Stimulated activated CD4-positive, alpha-beta T cell treated with anti-CD3 and anti-CD28 coated beads, TNF-alpha, amount 100 ng/mL, for 24 hours (primary cell): ENCODE data around the gene C6orf62.
"Not testable (repeated sequence)": the region's sequence is repeated elsewhere in the genome, so short reads cannot be mapped to it uniquely, and the experiment has no call there.

ENCODE experiments used
- DNase-seq, 3 experiments: peaks; one replicate each; pipeline ENCODE4 v3.0.0-alpha.2; 2020; ENCODE audit warnings: low read depth in 3 of 3

The C6orf62 gene

DNA sequence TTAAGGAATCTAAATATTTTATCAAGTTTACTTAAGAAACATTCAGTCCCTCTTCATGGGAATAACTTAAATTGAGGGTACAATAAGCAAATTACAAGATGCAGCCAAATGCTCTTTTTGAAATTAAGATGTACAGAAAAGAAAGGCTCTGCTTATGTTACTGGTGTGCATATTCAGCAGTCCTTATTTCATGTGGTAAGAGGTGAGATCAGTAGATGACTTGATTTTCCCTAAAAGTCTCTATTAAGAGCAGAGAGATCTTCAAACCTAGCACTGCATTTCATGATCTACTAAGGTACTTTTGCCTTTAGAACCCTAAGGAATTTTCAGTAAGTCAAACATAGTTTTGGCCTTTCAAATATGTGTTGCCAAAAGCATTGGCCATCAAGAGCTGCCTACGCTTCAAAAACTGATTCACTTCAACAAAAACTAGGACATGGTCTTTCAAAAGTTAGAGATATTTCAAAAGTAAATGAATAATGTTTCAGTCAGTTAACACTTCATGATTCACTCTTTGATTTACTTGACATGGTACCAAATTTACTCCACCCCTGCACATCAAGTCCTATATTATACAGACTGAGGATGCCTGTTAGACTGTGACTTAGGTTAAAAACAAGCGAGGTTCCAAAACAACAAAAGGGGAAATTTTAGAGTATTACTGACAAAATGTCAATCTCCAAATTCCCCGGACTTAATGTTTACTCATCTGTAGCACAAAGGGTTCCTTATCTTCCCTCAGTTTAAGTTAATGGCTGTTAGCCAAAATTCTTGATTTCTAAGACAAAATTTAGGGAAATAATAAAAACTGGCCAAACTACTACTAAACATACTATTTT lies 19.2 kb downstream of the C6orf62 start:
- DNase-seq: no peak

- DNase-seq: no peak
These were observed 22.9 kb downstream of the C6orf62 start for GRCh38 chr6:24696097-24696496.

GRCh38 chr6:24695635-24696034 lies 23.3 kb downstream of the C6orf62 start:
- DNase-seq: peak in 1 of 3 experiments; percentile 28

DNA sequence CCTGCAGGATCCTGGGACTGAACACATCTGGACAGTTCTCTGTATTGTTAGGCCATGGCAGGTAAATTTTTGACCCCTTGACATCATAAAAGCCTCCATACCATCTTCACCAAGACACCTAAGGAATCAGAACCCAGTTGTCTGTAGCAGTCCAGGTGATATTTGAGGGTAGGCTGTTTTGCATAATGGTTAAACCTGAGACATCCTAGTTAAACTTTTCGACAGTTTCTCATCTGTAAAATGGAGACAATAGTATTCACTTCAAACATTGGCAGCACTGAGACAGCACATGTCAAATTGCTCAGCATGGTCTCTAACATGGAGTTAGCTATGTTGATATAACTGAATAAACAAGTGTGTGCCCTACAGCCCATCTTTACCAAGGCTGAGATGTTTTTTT lies 24.8 kb downstream of the C6orf62 start:
- no peak for DNase-seq

GRCh38 chr6:24692848-24693592 lies 25.9 kb downstream of the C6orf62 start:
- DNase-seq: no peak

DNA sequence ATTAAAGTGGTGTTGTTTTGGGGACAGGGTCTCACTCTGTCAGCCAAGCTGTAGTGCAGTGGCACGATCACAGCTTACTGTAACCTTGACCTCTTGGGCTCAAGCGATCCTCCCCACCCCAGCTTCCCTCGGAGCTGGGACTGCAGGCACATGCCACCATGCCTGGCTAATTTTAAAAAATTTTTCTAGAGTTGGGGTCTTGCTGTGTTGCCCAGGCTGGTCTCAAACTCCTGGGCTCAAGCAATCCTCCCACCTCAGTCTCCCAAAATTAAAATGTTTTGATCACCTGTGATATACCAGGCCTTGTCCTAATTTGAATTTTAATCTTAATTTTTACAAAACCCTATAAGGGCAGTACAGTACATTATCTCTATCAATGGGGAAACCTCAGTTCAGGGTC lies 26.5 kb downstream of the C6orf62 start:
- DNase-seq: no peak

- no peak for DNase-seq
These were observed 27.0 kb downstream of the C6orf62 start for GRCh38 chr6:24692003-24692402.

- DNase-seq: no peak
These were observed 27.4 kb downstream of the C6orf62 start for GRCh38 chr6:24691550-24691949.

DNA sequence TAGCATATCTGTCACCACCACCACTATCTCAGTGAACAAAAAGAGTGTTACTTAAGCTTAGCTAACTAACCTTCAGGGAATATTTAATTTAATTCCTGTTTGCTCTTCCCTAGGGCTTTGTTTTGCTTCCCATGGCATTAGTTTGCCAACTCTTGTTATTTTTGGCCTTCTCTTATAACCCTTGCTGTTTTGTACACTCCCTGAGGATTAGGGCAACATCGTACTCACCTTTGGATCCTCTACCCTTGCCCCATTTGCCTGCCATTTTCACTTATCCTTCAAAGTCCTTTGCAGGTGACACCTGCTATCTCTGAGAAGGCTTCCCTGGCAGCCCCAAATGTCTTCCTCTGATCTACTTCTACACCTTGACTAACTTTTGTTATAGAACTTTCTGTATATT lies 28.4 kb downstream of the C6orf62 start:
- no peak for DNase-seq

DNA sequence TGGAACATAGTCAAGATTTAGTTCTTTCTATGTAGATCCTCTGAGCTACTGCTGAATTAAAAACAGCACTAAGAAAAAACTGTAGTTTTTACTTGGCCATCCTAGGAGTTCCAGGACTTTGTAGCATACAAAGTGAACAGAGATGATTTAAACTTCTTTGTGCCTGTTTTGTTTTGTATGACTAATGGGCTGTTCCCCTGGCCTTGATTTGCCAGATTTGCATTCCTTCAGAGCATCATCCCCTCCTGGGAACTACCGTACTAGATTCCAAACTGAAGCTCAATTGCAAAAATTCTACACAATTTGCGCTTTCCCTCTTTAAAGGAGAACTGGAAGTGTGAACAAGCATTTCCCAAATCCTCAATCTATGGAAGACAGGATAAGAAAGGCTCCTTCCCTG lies 29.0 kb downstream of the C6orf62 start:
- no peak for DNase-seq

GRCh38 chr6:24686946-24687345 lies 32.0 kb downstream of the C6orf62 start:
- no peak for DNase-seq

DNA sequence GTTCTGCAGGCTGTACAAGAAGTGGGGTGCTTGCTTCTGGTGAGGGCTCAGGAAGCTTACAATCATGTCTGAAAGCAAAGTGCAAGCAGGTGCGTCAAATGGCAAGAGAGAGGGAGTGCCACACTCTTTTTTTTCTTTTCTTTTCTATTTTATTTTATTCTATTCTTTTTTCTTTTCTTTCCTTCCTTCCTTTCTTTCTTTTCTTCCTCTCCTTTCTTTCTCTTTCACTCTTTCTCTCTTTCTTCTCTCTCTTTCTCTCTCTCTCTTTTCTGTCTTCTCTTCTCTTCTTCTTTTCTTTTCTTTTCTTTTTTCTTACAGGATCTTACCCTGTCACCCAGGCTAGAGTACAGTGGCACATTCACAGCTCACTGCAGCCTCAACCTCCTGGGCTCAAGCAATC lies 32.5 kb downstream of the C6orf62 start:
- DNase-seq: no peak

GRCh38 chr6:24683297-24684296 lies 35.4 kb downstream of the C6orf62 start:
- no peak for DNase-seq

DNA sequence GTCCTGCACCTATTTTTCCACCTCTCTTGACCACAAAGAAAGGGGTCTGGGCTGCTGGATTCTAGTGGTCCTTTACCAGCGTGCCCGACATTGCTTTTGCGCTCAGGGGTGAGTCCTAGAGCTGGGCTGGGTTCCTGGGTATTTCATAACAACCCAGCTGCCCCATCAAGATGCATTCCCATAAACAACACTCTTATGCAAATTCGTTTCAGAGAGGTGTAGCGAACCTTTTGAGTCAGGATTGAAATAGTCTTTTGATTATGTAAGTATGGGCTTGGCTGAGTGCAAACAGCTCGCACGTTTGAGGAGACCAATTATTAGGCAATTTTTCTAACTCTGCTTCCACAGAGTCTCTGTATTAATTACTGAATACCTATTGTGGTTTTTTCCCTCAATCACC lies 38.4 kb downstream of the C6orf62 start:
- DNase-seq: no peak

DNA sequence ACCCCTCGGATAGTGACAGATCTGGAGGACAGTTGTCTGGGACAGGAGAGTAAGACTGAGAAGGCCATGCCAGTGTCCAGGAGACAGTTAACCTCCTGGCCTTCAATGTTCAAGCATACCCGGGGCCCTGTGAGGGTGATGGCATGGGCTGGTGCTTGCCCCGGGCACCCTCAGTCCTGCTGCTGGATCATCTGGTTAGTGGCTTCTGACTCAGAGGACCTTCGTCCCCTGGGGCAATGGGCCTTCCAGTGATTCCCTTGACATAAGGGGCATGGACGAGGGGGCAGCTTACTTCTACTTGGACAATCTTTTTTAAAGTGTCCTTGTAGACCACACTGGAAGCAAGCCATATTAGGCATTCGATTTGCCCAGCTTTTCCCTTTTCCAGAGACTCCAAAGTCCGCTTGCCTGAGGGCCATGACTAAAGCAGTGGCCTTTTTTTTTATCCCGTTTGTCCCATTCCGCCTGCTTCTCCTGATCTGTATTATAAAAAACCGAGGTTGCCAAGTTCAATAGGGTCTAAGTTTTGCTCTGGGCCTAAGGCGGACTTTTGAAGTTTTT lies 40.1 kb downstream of the C6orf62 start:
- DNase-seq: not testable (repeated sequence)

DNA sequence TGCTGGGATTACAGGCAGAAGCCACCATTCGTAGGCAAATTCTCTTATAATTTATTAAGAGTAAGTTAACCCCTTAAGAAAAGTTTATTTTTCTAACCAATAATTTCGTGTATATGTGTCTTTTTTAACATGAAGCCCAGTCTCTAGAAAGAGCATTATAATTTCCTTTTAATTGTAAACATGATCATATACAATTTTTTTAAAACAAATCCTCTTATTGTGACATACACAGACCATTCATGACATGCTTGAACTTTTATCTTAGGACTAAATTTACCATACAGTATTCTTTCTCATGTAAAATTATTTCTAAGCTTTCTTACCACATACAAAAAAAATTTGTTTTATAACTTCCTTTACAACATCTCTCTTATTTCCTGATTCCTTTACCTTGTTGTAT lies 45.3 kb downstream of the C6orf62 start:
- DNase-seq: no peak

- DNase-seq: no peak
These were observed 46.3 kb downstream of the C6orf62 start for GRCh38 chr6:24672620-24673182.

DNA sequence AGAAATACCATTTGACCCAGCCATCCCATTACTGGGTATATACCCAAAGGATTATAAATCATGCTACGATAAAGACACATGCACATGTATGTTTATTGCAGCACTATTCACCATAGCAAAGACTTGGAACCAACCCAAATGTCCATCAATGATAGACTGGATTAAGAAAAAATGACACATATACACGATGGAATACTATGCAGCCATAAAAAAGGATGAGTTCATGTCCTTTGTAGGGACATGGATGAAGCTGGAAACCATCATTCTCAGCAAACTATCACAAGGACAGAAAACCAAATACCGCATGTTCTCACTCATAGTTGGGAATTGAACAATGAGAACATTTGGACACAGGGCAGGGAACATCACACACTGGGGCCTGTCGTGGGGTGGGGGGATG lies 47.9 kb downstream of the C6orf62 start:
- DNase-seq: not testable (repeated sequence)

- not testable (repeated sequence) for DNase-seq
These were observed 48.5 kb downstream of the C6orf62 start for GRCh38 chr6:24670492-24670891.

DNA sequence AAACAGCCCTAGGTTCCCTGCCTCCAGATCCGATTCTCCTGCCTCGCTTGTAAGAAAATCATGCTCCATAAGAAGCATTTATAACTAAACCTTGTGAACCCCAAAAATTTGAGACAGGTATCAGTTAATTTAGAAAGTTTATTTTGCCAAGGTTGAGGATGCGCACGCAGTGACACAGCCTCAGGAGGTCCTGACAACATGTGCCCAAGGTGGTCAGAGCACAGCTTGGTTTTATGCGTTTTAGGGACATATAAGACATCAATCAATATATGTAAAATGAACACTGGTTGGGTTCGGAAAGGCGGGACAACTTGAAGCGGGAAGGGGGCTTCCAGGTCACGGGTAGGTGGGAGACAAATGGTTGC lies 50.0 kb downstream of the C6orf62 start:
- DNase-seq: no peak
